CD4-positive, alpha-beta T cell treated with Interleukin-15 for 1 hour (primary cell): Measurements from ENCODE around the gene CAST.
A peak's percentile ranks its signal among the peaks of the same experiment; 100 is the strongest.
"Not testable (repeated sequence)": the region's sequence is repeated elsewhere in the genome, so short reads cannot be mapped to it uniquely, and the experiment has no call there.

ENCODE experiments used
- DNase-seq: peaks from one replicate; pipeline ENCODE4 v3.0.0-alpha.2; 2020

The CAST gene

DNA sequence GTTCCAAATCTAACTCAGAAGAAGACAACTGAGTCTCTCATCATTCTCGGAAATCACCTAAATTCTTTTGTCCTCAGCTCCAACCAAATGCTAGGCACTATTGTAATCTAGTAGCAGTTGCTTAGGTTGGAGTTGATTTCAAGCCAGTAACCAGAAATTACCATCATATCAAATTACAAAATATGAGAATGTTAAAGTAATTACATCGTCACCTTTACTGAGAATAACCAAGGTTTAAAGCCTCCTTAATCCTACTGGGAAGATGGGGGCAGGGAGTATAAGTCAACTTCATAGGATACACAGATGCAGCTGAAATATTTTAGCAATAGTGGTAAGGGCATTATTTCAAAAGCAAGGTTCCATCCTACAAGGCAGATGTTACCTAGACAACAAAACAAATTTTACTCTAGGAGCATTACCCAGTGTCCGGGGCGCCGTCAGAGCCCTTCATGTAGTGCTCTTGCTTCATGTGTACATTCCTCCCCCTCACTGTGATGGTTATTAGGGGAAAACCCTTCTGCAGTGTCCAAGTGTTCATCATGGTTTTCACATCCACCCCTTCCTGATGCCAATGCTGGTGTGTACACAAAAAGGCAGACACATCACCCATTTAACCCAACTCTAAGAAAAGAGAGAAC is 126.1 kb downstream of the CAST start:
- no peak for DNase-seq

- DNase-seq = no peak
These were observed 127.7 kb downstream of the CAST start for GRCh38 chr5:96789794-96790330.

- no peak for DNase-seq
These were observed 128.9 kb downstream of the CAST start for GRCh38 chr5:96790961-96791504.

DNA sequence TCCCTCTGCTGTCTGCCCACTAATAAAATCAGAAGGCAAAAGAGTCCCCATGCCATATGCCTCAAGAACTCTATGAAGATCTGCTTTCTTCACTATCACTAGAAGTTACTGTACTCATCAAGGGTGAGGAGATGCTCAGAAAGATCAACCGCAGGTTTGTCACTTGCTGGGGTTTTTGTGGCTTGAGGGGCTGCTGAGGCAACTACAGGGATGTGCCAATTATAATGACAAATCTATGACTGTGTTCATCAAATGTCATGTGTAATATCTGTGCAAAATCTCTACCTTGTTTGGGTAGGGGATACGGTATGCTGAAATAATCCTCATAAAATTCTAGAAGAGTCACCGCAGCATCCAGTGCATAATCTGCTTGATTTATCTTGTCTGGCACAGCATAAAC is 132.6 kb downstream of the CAST start:
- DNase-seq = peak; percentile 39

GRCh38 chr5:96795626-96796025 is 133.4 kb downstream of the CAST start:
- no peak for DNase-seq

DNA sequence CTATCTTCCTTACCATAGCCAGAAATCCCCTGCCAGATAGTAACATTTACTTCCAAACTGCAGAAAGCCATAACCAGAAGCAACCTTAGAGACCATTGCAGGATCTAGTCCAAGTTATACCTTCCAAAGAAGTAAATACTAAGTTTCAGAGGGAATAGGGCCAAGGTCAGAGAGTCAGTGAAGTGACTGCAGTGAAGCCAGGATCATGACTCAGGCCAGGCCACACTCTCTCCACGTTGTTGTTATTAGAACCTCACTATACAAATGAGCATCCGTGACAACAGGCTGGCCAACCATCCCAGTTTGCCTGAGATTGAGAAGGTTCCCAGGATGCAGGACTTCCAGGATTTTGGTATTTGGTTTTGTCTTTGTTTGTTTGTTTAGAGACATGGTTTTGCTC is 134.3 kb downstream of the CAST start:
- no peak for DNase-seq

DNA sequence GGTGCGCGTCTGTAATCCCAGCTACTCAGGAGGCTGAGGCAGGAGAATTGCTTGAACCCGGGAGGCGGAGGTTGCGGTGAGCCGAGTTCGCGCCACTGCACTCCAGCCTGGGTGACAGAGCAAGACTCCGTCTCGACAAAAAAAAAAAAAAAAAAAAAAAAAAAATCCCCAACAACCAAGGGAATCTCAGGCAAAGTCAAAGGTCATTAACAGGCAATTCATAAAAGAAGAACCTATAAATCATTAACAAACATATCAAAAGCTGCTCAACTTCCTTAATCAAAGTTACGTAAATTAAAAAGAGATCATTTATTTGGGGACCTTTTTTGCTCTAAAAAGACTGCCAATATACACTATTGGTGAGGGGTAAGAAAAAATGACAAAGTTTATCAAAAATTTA is 139.5 kb downstream of the CAST start:
- DNase-seq = not testable (repeated sequence)

- DNase-seq = peak; percentile 56
These were observed 145.0 kb downstream of the CAST start for GRCh38 chr5:96807075-96807654.

DNA sequence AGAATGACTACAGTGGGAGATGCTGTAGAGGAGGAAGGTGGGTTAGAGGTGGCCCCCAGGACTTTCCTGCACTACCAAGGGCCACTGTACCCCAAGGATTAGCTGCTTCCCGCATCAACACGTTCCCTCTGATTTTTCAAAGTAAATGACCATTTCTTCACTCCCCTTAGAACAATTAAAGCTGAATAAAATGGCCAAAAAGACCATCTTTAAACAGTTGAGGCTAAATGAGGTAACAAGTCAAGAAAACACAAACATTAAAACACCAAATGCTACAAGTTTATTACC is 146.3 kb downstream of the CAST start:
- no peak for DNase-seq

DNA sequence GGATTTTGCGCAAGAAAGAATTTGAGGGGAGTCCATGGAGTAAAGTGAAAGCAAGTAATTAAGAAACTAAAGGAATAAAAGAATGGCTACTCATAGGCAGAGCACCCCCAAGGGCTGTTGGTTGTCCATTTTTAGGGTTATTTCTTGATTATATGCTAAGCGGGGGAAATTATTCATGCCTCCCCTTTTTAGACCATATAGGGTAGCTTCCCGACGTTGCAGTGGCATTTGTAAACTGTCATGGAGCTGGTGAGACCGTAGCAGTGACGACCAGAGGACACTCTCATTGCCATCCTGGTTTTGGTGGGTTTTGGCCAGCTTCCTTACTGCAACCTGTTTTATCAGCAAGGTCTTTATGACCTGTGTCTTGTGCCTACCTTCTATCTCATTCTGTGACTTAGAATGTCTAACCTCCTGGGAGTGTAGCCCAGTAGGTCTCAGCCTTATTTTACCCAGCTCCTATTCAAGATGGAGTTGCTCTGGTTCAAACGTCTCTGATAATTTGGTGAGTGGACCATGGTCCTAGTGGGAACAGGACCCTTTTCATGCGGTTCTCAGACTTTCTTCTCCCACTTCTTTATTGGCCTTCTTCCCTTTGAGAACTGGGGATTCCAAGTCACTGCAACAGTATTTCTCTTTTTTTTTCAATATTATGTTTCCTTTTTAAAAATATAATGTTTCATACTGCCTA is 146.8 kb downstream of the CAST start:
- no peak for DNase-seq

DNA sequence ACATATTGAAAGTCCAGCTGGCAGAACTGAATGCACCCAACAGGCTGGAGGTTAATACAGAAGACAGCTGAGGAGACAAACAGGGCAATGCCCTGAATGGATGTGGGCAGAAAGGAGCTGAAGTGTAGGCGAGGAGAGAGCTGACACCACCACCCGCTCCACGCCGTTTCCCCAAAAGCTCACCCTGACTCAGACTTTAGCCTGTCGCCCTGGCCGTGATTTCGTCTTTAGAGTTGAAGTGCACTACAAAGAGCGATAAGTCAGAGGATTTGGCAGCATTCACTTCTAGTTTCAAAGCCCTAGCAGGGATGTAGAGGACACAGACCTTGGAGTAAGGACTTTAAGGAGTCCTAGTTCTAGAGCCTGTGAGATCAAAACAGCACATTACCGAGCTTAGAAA is 147.7 kb downstream of the CAST start:
- DNase-seq = no peak

- DNase-seq = no peak
These were observed 150.7 kb downstream of the CAST start for GRCh38 chr5:96812851-96813250.

- DNase-seq = no peak
These were observed 151.9 kb downstream of the CAST start for GRCh38 chr5:96814041-96814440.

- peak; percentile 62 for DNase-seq
These were observed 154.3 kb downstream of the CAST start for GRCh38 chr5:96816411-96816939.

DNA sequence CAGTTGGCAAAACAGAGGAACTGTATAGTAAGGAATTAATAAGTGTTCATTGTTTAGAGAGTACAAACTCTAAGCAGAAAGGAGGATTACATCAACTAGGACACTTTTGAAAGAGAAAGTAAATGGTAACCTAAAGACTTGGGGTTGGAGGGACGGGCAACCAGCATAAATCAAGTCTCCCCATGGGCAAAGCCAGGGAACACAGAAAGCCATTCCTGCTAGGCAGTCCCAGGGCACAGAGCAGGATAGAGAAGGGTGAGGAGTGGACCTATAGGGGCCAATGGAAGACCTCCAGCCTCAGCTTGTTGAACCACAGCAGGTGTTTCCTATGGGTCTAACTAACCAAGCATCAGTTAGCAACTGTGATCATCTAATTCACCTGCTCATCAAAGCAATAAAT is 154.8 kb downstream of the CAST start:
- no peak for DNase-seq

DNA sequence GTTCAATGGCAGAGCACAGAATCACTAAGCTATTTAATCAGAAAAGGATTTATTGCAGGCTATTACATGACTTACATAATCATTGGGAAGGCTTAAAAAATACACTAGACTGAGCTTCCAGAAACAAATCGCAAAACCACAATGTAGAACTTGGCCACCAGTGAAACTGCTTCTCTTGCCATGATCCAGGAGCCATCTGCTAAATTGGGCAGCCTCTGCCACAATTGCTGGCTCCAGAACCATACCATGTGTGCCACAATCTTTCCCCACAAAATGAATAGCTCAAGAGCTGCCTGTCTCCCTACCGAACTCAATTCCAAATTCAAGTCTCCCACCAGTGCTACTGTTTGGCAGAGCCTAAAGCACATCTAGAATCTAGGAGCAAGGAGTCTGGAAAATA is 155.3 kb downstream of the CAST start:
- DNase-seq = no peak

- DNase-seq = no peak
These were observed 156.1 kb downstream of the CAST start for GRCh38 chr5:96818125-96818788.

GRCh38 chr5:96819806-96820205 is 157.6 kb downstream of the CAST start:
- DNase-seq = no peak

- DNase-seq = no peak
These were observed 159.2 kb downstream of the CAST start for GRCh38 chr5:96821260-96821916.

DNA sequence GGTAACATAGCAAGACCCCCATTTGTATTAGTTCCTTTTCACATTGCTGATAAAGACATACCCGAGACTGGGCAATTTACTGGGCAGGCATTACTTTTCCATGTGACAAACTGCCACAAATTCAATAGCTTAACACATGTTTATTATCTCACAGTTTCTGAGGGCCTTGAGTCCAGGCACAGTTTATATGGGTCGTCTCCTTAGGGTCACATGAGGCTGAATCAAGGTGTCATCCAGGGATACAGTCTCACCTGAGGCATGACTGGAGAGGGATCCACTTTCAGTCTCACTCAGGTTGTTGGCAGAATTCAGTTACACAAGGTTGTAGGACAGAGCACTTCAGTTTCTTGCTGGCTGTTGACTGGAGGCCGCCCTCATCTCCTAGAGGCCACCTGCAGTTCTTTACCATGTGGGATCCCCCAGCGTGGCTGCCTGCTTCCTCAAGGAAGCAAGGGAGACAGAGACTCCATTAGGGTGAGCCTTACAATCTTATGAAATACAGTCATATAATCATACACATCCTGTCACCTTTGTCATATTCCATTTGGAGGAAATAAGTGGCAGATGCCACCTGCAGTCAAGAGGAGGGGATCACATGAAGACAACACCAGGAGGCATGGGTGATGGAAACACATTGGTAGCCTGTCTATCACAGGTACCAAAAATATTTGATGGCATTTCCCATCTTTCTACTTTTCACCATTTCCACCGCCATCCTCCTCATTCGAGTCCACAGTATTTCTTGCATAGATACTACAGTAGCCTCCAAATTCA is 160.7 kb downstream of the CAST start:
- no peak for DNase-seq

DNA sequence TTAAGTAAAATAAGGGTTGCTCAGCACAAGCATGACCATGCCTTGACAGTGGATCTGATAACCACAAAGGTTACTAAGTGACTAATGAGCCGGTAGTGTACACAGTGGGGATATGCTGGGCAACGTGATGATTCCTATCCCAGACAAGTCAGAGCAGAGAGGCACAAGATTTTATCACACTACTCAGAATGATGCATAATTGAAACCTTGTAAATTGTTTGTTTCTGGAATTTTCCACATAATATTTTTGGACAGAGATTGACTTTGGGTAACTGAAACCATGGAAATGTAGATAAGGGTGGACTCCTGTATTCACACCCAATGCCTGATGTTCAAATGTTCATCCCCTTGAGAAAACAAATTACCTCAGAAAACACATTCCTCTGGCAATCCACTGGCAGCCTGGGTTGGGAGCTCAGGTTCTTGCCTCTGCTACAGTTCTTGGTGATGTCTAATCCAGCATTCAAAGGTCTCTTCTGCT is 161.8 kb downstream of the CAST start:
- DNase-seq = no peak
